Measurements from ENCODE around the gene RNF220. TPM values are rescaled to one million over a fixed set of nuclear protein-coding genes. Genes with fewer than 3 reads are reported as not detected.

RNF220 gene
- total and polyA plus RNA-seq, 2 of the 4 experiments (the other 2 are of a cell fraction), result 71.8 to 77.1 TPM

DNA sequence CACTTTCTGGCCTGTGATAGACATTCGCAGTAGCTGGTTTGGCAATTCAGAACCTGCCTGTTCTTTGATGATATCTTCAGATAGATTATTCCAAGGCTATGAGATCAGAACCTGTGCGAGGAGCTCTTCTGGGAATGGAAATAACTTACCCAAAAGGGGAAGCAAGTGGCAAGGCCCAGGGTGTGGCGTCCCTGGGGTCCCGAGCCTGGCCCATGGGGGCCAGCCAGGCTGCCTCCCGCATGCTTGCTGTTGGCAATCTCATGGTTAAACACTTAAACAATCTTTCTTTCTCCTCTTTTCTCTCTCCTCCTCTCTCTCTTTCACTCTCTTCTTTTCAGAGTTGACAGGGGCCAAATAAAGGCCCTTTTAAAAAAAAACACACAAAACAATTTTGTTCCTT lies 108.1 kb downstream of the RNF220 start:
- Histone ChIP-seq H3K4me1 (ENCODE audit: control insufficient read depth, insufficient read depth, low read length) (no peaks in the 10 kb centered on the region), H3K4me2 (ENCODE audit: low read depth, low read length) (no peak overlapping the region), H3K79me1 (ENCODE audit: low read depth in 1 of 2, low read length in 2 of 2) (no peaks in the 10 kb centered on the region), H3K9me3 (ENCODE audit: control insufficient read depth, insufficient read depth, low read length) (no peaks in the 10 kb centered on the region), H4K91ac (ENCODE audit: insufficient read depth, low read depth, low read length) (no peak overlapping the region), H3K36me3 (ENCODE audit: control insufficient read depth, insufficient read depth, low read length) (no peaks in the 10 kb centered on the region), H2BK15ac (ENCODE audit: low read depth, low read length) (no peak overlapping the region), H2BK5ac (ENCODE audit: low read depth, low read length, poor library complexity, severe bottlenecking) (no peak overlapping the region), H2AFZ (replicated peaks; ENCODE audit: low read length, poor library complexity) (no peak overlapping the region), H3K14ac (replicated peaks; ENCODE audit: low read depth, low read length) (no peak overlapping the region), H3K18ac (ENCODE audit: low read depth, low read length) (no peak overlapping the region), H3K23ac (ENCODE audit: low read depth, low read length) (no peak overlapping the region; the same call in 1 of the 2 replicates), H3K4ac (ENCODE audit: low read depth, low read length) (no peak overlapping the region), H3K27me3 (ENCODE audit: control insufficient read depth, insufficient read depth, low read length) (peaks cover 53% of the 10 kb centered on the region), H2BK120ac (ENCODE audit: low read depth, low read length) (no peak overlapping the region), H2AK5ac (ENCODE audit: low read depth, low read length) (no peak overlapping the region), H4K8ac (ENCODE audit: low read depth in 2 of 2, low read length in 2 of 2) (no peak overlapping the region), H4K5ac (ENCODE audit: low read depth, low read length) (no peak overlapping the region), H3K9me1 (ENCODE audit: insufficient read depth, low read length) (no peaks in the 10 kb centered on the region), H3K9ac (ENCODE audit: low read depth, low read length) (no peak overlapping the region), H3K56ac (ENCODE audit: extremely low read depth, insufficient read depth, low read length) (no peak overlapping the region), H3K4me3 (ENCODE audit: insufficient read depth, low read depth, low read length) (no peak overlapping the region), H3K27ac (ENCODE audit: insufficient read depth, low read length) (no peak overlapping the region), H2BK20ac (ENCODE audit: low read depth, low read length) (no peak overlapping the region), H2AK9ac (replicated peaks; ENCODE audit: low read depth, low read length, poor library complexity) (no peak overlapping the region), H4K20me1 (ENCODE audit: insufficient read depth, low read length) (no peaks in the 10 kb centered on the region)
- no TSS peak for BruUV-seq (replicated peaks)
- CTCF ChIA-PET, result no interaction called here
- ATAC-seq (ENCODE audit: low read depth), result no peak
- no peak for TF ChIP-seq RAD21 (IDR thresholded peaks at IDR 0.05; ENCODE audit: low read length)
- TF ChIP-seq BHLHE40 (IDR thresholded peaks at IDR 0.05; ENCODE audit: low read depth, low read length), result no peak
- no peak for TF ChIP-seq CHD1 (IDR thresholded peaks at IDR 0.05; ENCODE audit: low read depth, low read length)
- TF ChIP-seq, protein P1, sequence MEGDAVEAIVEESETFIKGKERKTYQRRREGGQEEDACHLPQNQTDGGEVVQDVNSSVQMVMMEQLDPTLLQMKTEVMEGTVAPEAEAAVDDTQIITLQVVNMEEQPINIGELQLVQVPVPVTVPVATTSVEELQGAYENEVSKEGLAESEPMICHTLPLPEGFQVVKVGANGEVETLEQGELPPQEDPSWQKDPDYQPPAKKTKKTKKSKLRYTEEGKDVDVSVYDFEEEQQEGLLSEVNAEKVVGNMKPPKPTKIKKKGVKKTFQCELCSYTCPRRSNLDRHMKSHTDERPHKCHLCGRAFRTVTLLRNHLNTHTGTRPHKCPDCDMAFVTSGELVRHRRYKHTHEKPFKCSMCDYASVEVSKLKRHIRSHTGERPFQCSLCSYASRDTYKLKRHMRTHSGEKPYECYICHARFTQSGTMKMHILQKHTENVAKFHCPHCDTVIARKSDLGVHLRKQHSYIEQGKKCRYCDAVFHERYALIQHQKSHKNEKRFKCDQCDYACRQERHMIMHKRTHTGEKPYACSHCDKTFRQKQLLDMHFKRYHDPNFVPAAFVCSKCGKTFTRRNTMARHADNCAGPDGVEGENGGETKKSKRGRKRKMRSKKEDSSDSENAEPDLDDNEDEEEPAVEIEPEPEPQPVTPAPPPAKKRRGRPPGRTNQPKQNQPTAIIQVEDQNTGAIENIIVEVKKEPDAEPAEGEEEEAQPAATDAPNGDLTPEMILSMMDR (conservative IDR thresholded peaks at IDR 0.05; ENCODE audit: low read depth, low read length), result no peak
- TF ChIP-seq, protein P2, sequence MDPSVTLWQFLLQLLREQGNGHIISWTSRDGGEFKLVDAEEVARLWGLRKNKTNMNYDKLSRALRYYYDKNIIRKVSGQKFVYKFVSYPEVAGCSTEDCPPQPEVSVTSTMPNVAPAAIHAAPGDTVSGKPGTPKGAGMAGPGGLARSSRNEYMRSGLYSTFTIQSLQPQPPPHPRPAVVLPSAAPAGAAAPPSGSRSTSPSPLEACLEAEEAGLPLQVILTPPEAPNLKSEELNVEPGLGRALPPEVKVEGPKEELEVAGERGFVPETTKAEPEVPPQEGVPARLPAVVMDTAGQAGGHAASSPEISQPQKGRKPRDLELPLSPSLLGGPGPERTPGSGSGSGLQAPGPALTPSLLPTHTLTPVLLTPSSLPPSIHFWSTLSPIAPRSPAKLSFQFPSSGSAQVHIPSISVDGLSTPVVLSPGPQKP (IDR thresholded peaks at IDR 0.05; ENCODE audit: borderline replicate concordance, low read depth, low read length), result no peak
- TF ChIP-seq CEBPB (IDR thresholded peaks at IDR 0.05; ENCODE audit: low read depth, low read length), result no peak
- TF ChIP-seq RCOR1 (IDR thresholded peaks at IDR 0.05; ENCODE audit: insufficient replicate concordance, low read length), result no peak
- no peak for TF ChIP-seq MAZ (IDR thresholded peaks at IDR 0.05; ENCODE audit: borderline replicate concordance, low read depth, low read length)
- no peak for TF ChIP-seq FOS (IDR thresholded peaks at IDR 0.05; ENCODE audit: low read depth, low read length)
- no peak for TF ChIP-seq SMC3 (IDR thresholded peaks at IDR 0.05; ENCODE audit: low read depth, low read length)
- TF ChIP-seq MXI1 (IDR thresholded peaks at IDR 0.05; ENCODE audit: borderline replicate concordance, low read depth, low read length), result no peak
- no peak for TF ChIP-seq NFE2L2 (IDR thresholded peaks at IDR 0.05; ENCODE audit: low read depth, low read length)
- no peak for TF ChIP-seq RFX5 (IDR thresholded peaks at IDR 0.05; ENCODE audit: low read depth, low read length)
- TF ChIP-seq, protein P3, sequence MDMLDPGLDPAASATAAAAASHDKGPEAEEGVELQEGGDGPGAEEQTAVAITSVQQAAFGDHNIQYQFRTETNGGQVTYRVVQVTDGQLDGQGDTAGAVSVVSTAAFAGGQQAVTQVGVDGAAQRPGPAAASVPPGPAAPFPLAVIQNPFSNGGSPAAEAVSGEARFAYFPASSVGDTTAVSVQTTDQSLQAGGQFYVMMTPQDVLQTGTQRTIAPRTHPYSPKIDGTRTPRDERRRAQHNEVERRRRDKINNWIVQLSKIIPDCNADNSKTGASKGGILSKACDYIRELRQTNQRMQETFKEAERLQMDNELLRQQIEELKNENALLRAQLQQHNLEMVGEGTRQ (IDR thresholded peaks at IDR 0.05; ENCODE audit: low read depth, low read length), result no peak
- TF ChIP-seq POLR2A (IDR thresholded peaks at IDR 0.05; ENCODE audit: low read depth, low read length), result no peak
- no peak for TF ChIP-seq MAFK (IDR thresholded peaks at IDR 0.05; ENCODE audit: low read depth, low read length)
- DNase-seq, result no peak
- intact Hi-C loops (cut with micrococcal nuclease) (no loop called here), in situ Hi-C loops (cut with MboI; ENCODE audit: low sequenced_read_pairs) (no loop called here), dilution Hi-C loops (cut with HindIII; ENCODE audit: low sequenced_read_pairs, unreplicated experiment) (no loop called here)
- POLR2A ChIA-PET (ENCODE audit: unreplicated experiment), result no interaction called here
- WGBS, 2 experiments (ENCODE audit: extremely low coverage in 2 of 2, insufficient read length in 1 of 2), result no CpG with 5 or more reads among the region's 5 CpGs
